Measurements from ENCODE around the gene SLC36A3.
"Not testable (repeated sequence)": the region's sequence is repeated elsewhere in the genome, so short reads cannot be mapped to it uniquely, and the experiment has no call there.

The SLC36A3 gene

GRCh38 chr5:151303666-151304065 is at the start of gene SLC36A3:
SLC36A3 (minus strand) TSS chr5:151303766; CDS start chr5:151303354, 412 bp downstream.
- no peak for DNase-seq

- DNase-seq, result no peak
Measured at GRCh38 chr5:151351671-151352070, 48.1 kb upstream of the SLC36A3 start.

- DNase-seq, result no peak
Measured at GRCh38 chr5:151348789-151349188, 45.2 kb upstream of the SLC36A3 start.

- no peak for DNase-seq
Measured at GRCh38 chr5:151347369-151347768, 43.8 kb upstream of the SLC36A3 start, which contains the start of gene SLC36A2. SLC36A2 (minus strand) TSS chr5:151347559; CDS start chr5:151347460, 99 bp downstream.

GRCh38 chr5:151345808-151346478 is 42.4 kb upstream of the SLC36A3 start:
- no peak for DNase-seq

GRCh38 chr5:151345187-151345807 is 41.7 kb upstream of the SLC36A3 start:
- no peak for DNase-seq

- no peak for DNase-seq
Measured at GRCh38 chr5:151344088-151344487, 40.5 kb upstream of the SLC36A3 start.

DNA sequence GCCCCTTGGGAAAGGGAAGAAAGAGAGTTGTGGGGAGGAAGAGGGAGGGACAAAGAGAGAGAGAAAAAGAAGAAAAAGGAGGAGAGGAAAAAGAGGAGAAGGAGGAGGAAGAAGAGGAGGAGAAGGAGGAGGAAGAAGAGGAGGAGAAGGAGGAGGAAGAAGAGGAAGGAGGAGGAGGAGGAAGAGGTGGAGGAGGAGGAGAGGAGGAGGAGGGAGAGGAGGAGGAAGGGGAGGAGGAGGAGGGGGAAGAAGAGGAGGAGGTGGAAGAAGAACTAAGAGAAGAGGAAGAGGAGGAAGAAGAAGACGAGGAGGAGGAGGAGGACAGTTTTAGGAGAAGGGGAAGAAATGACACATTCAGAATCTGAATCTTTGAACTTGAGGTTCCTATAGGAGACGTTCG is 36.4 kb upstream of the SLC36A3 start:
- DNase-seq, result no peak

GRCh38 chr5:151338734-151339133 is 35.2 kb upstream of the SLC36A3 start:
- DNase-seq, result no peak

- no peak for DNase-seq
Measured at GRCh38 chr5:151332857-151333256, 29.3 kb upstream of the SLC36A3 start.

DNA sequence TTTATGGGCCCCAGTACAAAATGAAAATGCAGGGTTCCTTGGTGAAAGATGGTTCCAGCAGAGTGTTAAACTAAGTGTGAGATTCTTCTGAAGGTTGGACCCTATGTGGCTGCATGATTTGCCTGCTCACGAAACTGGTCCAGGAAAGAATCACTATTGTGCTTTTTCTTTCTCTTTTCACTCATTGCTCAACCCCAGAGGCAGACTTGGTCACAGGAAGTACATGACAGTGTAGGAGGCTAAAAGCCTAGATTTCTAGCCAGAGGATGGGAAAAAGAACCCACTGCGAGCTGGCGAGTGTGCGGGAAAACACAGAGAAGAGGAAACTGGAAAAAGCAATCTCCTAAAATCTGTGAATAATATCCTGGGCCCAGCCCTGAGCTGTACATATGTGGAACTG is 25.2 kb upstream of the SLC36A3 start:
- no peak for DNase-seq

DNA sequence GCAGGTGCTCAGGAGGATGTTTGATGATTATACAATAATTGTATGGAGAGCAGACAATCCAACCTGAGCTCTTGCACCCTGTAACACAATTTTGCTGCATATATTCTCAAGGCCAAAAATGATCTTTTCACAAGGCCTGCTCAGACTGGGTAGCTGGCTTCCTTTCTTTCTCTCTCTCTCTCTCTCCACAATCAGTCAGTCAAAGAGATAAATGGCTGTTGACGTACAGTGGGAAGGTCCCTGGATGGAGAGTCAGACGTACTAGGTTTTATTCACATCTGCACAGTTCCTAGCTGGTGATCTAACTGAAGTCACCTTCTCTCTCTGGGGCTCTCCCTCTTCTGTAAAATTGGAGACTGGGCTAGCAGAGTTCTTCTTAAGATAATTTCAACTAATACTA is 24.0 kb upstream of the SLC36A3 start:
- DNase-seq, result no peak

- no peak for DNase-seq
Measured at GRCh38 chr5:151326266-151326665, 22.7 kb upstream of the SLC36A3 start.

DNA sequence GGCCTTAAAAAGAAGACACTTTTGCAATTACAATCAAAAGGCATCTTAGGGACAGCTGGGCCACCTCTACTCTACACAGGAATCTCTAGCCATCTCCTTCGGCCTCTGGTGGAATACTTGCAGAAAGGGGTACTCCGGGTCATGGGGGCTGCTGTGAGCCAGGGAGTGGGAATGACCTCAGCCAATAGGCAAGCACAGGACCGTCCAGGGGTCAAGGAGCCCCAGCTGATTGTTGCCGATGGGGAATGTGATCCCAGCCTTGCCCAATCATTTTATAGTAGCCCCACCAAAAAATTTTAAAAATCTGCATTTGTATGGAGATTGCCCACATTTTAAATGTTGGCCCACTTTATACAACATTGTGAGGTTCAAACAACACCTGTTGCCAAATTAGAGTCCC is 16.9 kb upstream of the SLC36A3 start:
- no peak for DNase-seq

GRCh38 chr5:151318850-151319732 is 15.5 kb upstream of the SLC36A3 start:
- peak in 1 of 2 donors; percentile 3 for DNase-seq

- DNase-seq, result no peak
Measured at GRCh38 chr5:151317871-151318270, 14.3 kb upstream of the SLC36A3 start.

DNA sequence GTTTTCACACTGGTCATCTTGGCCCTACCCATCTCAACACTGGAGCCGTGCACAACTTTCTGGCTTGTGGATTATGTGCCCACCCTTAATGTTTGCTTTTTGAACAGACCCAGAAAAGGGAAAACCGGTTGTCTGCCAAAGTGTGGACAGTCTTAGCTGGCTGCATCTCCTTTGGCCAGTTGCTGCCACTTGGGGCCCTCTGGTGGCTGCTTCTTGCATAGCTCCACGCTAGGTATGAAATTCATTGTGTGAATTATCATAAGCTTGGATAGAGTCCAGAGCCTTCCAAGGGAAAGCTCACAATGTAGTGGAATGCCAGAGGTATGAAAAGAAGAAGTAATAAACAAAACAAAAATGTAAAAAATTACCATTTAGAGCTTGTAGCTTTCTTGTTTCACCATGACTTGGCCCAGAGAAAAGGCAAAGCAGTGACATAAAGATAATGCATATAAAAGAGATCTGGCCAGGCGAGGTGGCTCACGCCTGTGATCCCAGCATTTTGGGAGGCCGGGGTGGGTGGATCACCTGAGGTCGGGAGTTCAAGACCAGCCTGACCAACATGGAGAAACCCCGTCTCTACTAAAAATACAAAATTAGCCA is 12.5 kb upstream of the SLC36A3 start:
- peak in 1 of 2 donors; percentile 47 for DNase-seq

- DNase-seq, result no peak
Measured at GRCh38 chr5:151313357-151313756, 9.8 kb upstream of the SLC36A3 start.

- no peak for DNase-seq
Measured at GRCh38 chr5:151312756-151313324, 9.3 kb upstream of the SLC36A3 start.

- no peak for DNase-seq
Measured at GRCh38 chr5:151310932-151311331, 7.4 kb upstream of the SLC36A3 start.

- not testable (repeated sequence) for DNase-seq
Measured at GRCh38 chr5:151309821-151310220, 6.3 kb upstream of the SLC36A3 start.

DNA sequence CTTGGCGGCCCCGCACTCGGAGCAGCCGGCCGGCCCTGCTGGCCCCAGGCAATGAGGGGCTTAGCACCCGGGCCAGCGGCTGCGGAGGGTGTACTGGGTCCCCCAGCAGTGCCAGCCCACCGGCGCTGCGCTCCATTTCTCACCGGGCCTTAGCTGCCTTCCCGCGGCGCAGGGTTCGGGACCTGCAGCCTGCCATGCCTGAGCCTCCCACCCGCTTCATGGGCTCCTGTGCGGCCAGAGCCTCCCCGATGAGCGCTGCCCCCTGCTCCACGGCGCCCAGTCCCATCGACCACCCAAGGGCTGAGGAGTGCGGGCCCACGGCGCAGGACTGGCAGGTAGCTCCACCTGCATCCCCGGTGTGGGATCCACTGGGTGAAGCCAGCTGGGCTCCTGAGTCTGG is 5.7 kb upstream of the SLC36A3 start:
- not testable (repeated sequence) for DNase-seq
